ENCODE data around the gene HNF1B.

Gene HNF1B

GRCh38 chr17:37779554-37779953, 34.7 kb upstream of the HNF1B start:
- no peak overlapping the region for H2AK5ac ChIP-seq (ENCODE audit: low read length)
- H4K5ac ChIP-seq (ENCODE audit: low read length): no peak overlapping the region
- WGBS (ENCODE audit: extremely low coverage, insufficient coverage, low lambda C conversion rate): no CpG with 5 or more reads among the region's 4 CpGs
- no peak overlapping the region for H3K4me2 ChIP-seq (ENCODE audit: low read length)
- no peak overlapping the region for H3K18ac ChIP-seq (ENCODE audit: low read length)
- H3K27ac ChIP-seq (ENCODE audit: low read depth, low read length): no peak overlapping the region
- no peak overlapping the region for H2BK5ac ChIP-seq (ENCODE audit: low read length)
- no peaks in the 10 kb centered on the region for H3K79me2 ChIP-seq (ENCODE audit: control insufficient read depth, insufficient read depth, low read length)
- no peak overlapping the region for H3K4me3 ChIP-seq (ENCODE audit: low read length)
- no peaks in the 10 kb centered on the region for H3K27me3 ChIP-seq (ENCODE audit: insufficient read depth, low read length, poor library complexity)
- no peak overlapping the region for H3K56ac ChIP-seq (ENCODE audit: low read length)
- H2BK120ac ChIP-seq (ENCODE audit: low read depth, low read length): no peak overlapping the region
- H4K8ac ChIP-seq (ENCODE audit: low read depth, low read length): no peak overlapping the region
- H3K36me3 ChIP-seq (ENCODE audit: control insufficient read depth, insufficient read depth, low read length): no peaks in the 10 kb centered on the region
- no peak for DNase-seq
- H3K4ac ChIP-seq (ENCODE audit: low read depth, low read length): no peak overlapping the region
- no peak overlapping the region for H3K23ac ChIP-seq (ENCODE audit: low read length)
- no peak overlapping the region for H3K9ac ChIP-seq (ENCODE audit: low read length)
- no peaks in the 10 kb centered on the region for H3K79me1 ChIP-seq (ENCODE audit: low read length)
- H3K4me1 ChIP-seq (ENCODE audit: control insufficient read depth, low read depth, low read length): no peaks in the 10 kb centered on the region
- H2BK15ac ChIP-seq (replicated peaks; ENCODE audit: low read depth): no peak overlapping the region

- WGBS (ENCODE audit: extremely low coverage, insufficient coverage, low lambda C conversion rate): no CpG with 5 or more reads among the region's 5 CpGs
- H3K18ac ChIP-seq (ENCODE audit: low read length): no peak overlapping the region
- H3K4me1 ChIP-seq (ENCODE audit: control insufficient read depth, low read depth, low read length): no peaks in the 10 kb centered on the region
Measured at GRCh38 chr17:37774504-37774903, 29.6 kb upstream of the HNF1B start.

GRCh38 chr17:37772982-37773381, 28.1 kb upstream of the HNF1B start:
- no peak for DNase-seq
- H3K18ac ChIP-seq (ENCODE audit: low read length): no peak overlapping the region

More at GRCh38 chr17:37774504-37774903, 29.6 kb upstream of the HNF1B start:
- H3K36me3 ChIP-seq (ENCODE audit: control insufficient read depth, insufficient read depth, low read length): no peaks in the 10 kb centered on the region
- H4K5ac ChIP-seq (ENCODE audit: low read length): no peak overlapping the region
- no peak overlapping the region for H3K4me2 ChIP-seq (ENCODE audit: low read length)
- H3K79me1 ChIP-seq (ENCODE audit: low read length): no peaks in the 10 kb centered on the region
- no peak for DNase-seq
- no peak overlapping the region for H2BK15ac ChIP-seq (replicated peaks; ENCODE audit: low read depth)
- no peak overlapping the region for H3K23ac ChIP-seq (ENCODE audit: low read length)
- H4K8ac ChIP-seq (ENCODE audit: low read depth, low read length): no peak overlapping the region
- H3K56ac ChIP-seq (ENCODE audit: low read length): no peak overlapping the region
- H3K27ac ChIP-seq (ENCODE audit: low read depth, low read length): no peak overlapping the region
- H2BK5ac ChIP-seq (ENCODE audit: low read length): no peak overlapping the region
- H3K9ac ChIP-seq (ENCODE audit: low read length): no peak overlapping the region
- no peak overlapping the region for H3K4ac ChIP-seq (ENCODE audit: low read depth, low read length)
- H2AK5ac ChIP-seq (ENCODE audit: low read length): no peak overlapping the region
- no peak overlapping the region for H3K4me3 ChIP-seq (ENCODE audit: low read length)
- no peaks in the 10 kb centered on the region for H3K27me3 ChIP-seq (ENCODE audit: insufficient read depth, low read length, poor library complexity)
- no peaks in the 10 kb centered on the region for H3K79me2 ChIP-seq (ENCODE audit: control insufficient read depth, insufficient read depth, low read length)
- H2BK120ac ChIP-seq (ENCODE audit: low read depth, low read length): no peak overlapping the region

GRCh38 chr17:37770631-37771518, 26.0 kb upstream of the HNF1B start:
- H3K27me3 ChIP-seq (ENCODE audit: insufficient read depth, low read length, poor library complexity): no peaks in the 10 kb centered on the region
- no peaks in the 10 kb centered on the region for H3K79me2 ChIP-seq (ENCODE audit: control insufficient read depth, insufficient read depth, low read length)
- H3K79me1 ChIP-seq (ENCODE audit: low read length): no peaks in the 10 kb centered on the region
- H3K18ac ChIP-seq (ENCODE audit: low read length): no peak overlapping the region
- no peak overlapping the region for H2BK120ac ChIP-seq (ENCODE audit: low read depth, low read length)
- peak; percentile 68 for DNase-seq
- H3K23ac ChIP-seq (ENCODE audit: low read length): no peak overlapping the region
- WGBS (ENCODE audit: extremely low coverage, insufficient coverage, low lambda C conversion rate): no CpG with 5 or more reads among the region's 17 CpGs
- H3K36me3 ChIP-seq (ENCODE audit: control insufficient read depth, insufficient read depth, low read length): no peaks in the 10 kb centered on the region
- H3K56ac ChIP-seq (ENCODE audit: low read length): no peak overlapping the region
- no peak overlapping the region for H2BK5ac ChIP-seq (ENCODE audit: low read length)
- no peak overlapping the region for H3K4me3 ChIP-seq (ENCODE audit: low read length)
- no peak overlapping the region for H2AK5ac ChIP-seq (ENCODE audit: low read length)
- H2BK15ac ChIP-seq (replicated peaks; ENCODE audit: low read depth): no peak overlapping the region
- no peak overlapping the region for H3K4me2 ChIP-seq (ENCODE audit: low read length)
- H3K4ac ChIP-seq (ENCODE audit: low read depth, low read length): no peak overlapping the region
- no peak overlapping the region for H4K8ac ChIP-seq (ENCODE audit: low read depth, low read length)
- H4K5ac ChIP-seq (ENCODE audit: low read length): no peak overlapping the region
- no peak overlapping the region for H3K27ac ChIP-seq (ENCODE audit: low read depth, low read length)
- no peaks in the 10 kb centered on the region for H3K4me1 ChIP-seq (ENCODE audit: control insufficient read depth, low read depth, low read length)
- no peak overlapping the region for H3K9ac ChIP-seq (ENCODE audit: low read length)

More at GRCh38 chr17:37772982-37773381, 28.1 kb upstream of the HNF1B start:
- no peak overlapping the region for H4K5ac ChIP-seq (ENCODE audit: low read length)
- no peak overlapping the region for H2AK5ac ChIP-seq (ENCODE audit: low read length)
- H3K56ac ChIP-seq (ENCODE audit: low read length): no peak overlapping the region
- H3K4me1 ChIP-seq (ENCODE audit: control insufficient read depth, low read depth, low read length): no peaks in the 10 kb centered on the region
- H3K4me2 ChIP-seq (ENCODE audit: low read length): no peak overlapping the region
- no peaks in the 10 kb centered on the region for H3K36me3 ChIP-seq (ENCODE audit: control insufficient read depth, insufficient read depth, low read length)
- H3K79me2 ChIP-seq (ENCODE audit: control insufficient read depth, insufficient read depth, low read length): no peaks in the 10 kb centered on the region
- no peak overlapping the region for H3K23ac ChIP-seq (ENCODE audit: low read length)
- H2BK15ac ChIP-seq (replicated peaks; ENCODE audit: low read depth): no peak overlapping the region
- no peak overlapping the region for H2BK5ac ChIP-seq (ENCODE audit: low read length)
- no peak overlapping the region for H3K9ac ChIP-seq (ENCODE audit: low read length)
- H3K4ac ChIP-seq (ENCODE audit: low read depth, low read length): no peak overlapping the region
- no peak overlapping the region for H3K4me3 ChIP-seq (ENCODE audit: low read length)
- H3K27ac ChIP-seq (ENCODE audit: low read depth, low read length): no peak overlapping the region
- H2BK120ac ChIP-seq (ENCODE audit: low read depth, low read length): no peak overlapping the region
- no peaks in the 10 kb centered on the region for H3K79me1 ChIP-seq (ENCODE audit: low read length)
- no peak overlapping the region for H4K8ac ChIP-seq (ENCODE audit: low read depth, low read length)
- no CpG with 5 or more reads among the region's 2 CpGs for WGBS (ENCODE audit: extremely low coverage, insufficient coverage, low lambda C conversion rate)
- H3K27me3 ChIP-seq (ENCODE audit: insufficient read depth, low read length, poor library complexity): no peaks in the 10 kb centered on the region

- Histone ChIP-seq H3K4me3 (ENCODE audit: low read length) (no peak overlapping the region), H3K23ac (ENCODE audit: low read length) (no peak overlapping the region), H3K4me2 (ENCODE audit: low read length) (no peak overlapping the region), H3K56ac (ENCODE audit: low read length) (no peak overlapping the region), H2BK15ac (replicated peaks; ENCODE audit: low read depth) (no peak overlapping the region), H3K4ac (ENCODE audit: low read depth, low read length) (no peak overlapping the region), H2BK5ac (ENCODE audit: low read length) (no peak overlapping the region), H3K79me2 (ENCODE audit: control insufficient read depth, insufficient read depth, low read length) (no peaks in the 10 kb centered on the region), H3K27me3 (ENCODE audit: insufficient read depth, low read length, poor library complexity) (no peaks in the 10 kb centered on the region), H2AK5ac (ENCODE audit: low read length) (no peak overlapping the region), H3K4me1 (ENCODE audit: control insufficient read depth, low read depth, low read length) (no peaks in the 10 kb centered on the region), H3K9ac (ENCODE audit: low read length) (no peak overlapping the region), H3K36me3 (ENCODE audit: control insufficient read depth, insufficient read depth, low read length) (no peaks in the 10 kb centered on the region), H4K5ac (ENCODE audit: low read length) (no peak overlapping the region), H2BK120ac (ENCODE audit: low read depth, low read length) (no peak overlapping the region), H3K18ac (ENCODE audit: low read length) (no peak overlapping the region), H4K8ac (ENCODE audit: low read depth, low read length) (no peak overlapping the region), H3K79me1 (ENCODE audit: low read length) (no peaks in the 10 kb centered on the region), H3K27ac (ENCODE audit: low read depth, low read length) (no peak overlapping the region)
- DNase-seq: no peak
- WGBS (ENCODE audit: extremely low coverage, insufficient coverage, low lambda C conversion rate): no CpG with 5 or more reads among the region's 6 CpGs
Measured at GRCh38 chr17:37769050-37769449, 24.2 kb upstream of the HNF1B start.

Measured in mesendoderm (in vitro differentiated cells).